Medulla oblongata (tissue), 1 donor: Measurements from ENCODE around the gene DECR2.
"Not testable (repeated sequence)": the region's sequence is repeated elsewhere in the genome, so short reads cannot be mapped to it uniquely, and the experiment has no call there.

ENCODE experiments used
- DNase-seq: peaks from one replicate; pipeline ENCODE4 v3.0.0-alpha.2; 2015; ENCODE audit errors: extremely low spot score

Gene DECR2

DNA sequence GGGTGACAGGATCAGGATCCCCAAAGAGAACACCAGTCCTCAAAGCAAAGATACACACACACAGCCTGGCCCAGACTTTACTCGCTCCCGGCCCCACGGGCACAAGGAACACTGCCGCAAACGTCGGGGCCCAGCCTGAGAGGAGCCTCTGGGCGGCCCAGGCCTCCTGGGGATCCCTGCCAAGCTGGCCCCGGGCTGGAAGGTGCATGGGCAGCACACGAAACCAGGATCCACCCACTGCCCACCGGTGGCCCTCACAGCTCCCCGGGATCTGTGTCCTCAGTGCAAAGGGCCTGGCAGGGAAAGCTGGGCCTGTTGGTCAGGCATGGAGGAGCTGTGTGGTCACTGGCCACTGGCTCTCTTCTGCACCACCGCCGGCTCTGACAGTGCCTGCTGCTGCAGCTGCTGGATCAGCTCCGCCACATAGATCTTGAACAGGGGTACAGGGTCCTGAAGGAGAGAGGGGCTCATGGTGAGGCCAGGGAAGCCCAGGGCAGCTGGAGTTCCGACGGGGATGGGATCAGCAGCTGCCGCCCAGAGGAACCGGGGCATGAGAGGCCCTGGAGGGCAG is 34.3 kb upstream of the DECR2 start:
- no peak for DNase-seq

DNA sequence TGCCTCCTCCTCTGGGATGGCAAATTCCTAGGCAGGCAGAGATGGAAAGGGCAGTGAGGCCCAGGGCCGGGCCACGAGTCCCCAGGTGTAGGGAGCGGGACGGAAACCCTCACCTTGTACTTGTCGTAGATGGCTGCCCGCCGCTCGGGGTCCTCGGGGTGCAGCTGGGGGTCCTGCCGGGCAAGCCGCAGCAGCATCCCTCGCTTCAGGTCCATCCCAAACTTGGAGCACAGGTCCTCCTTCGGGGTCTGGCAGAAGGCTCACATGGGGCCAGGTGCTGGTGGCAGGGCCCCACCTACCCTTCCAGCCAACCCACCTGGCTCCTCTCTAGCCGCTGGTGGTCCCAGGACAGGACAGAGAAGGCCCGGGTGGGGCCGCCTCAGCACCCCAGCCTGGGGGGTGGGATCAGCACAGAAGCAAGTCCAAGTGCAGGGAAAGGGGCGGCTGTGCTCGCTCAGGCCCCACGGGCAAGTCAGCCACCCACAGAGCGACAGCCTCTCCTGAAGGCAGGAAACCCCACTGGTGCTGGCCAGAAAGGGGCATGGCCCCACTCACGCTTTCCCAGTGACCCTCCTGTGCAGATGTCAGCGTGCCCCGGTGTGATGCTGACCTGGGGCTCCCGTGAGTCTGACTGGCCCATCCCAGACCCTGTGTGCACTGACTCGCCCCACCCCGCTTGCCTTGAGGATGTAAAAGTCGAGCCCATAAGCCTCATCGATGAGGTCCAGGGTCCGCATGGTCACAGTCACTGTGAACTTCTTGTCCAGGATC is 33.1 kb upstream of the DECR2 start:
- DNase-seq, result no peak

DNA sequence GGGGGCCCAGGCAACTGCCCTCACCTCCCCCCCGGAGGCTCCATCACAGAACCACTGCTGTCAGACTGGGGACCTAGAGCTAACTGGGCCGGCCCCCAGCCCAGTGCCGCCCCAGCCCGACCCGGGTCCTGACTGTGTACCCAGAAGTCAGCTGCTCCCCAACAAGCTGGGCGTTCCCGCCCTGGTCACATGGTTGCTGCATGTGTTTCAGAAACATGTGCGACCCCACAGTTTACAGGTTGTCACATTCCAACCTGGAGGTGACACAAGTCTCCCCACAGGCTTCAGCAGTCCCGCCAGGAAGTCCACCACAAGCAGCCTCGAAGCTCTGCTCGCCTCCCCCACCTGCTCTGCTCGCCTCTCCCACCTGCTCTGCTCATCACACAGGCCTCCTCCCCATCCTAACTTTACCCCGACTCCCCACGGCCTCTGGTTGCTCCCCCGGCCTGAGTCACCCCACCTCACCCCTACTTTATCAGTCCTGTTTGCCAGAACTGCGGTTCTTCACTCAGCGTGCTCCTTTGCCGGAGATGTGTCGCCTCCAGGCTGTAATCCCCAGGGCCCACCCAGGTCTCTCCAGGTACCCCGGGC is 32.3 kb upstream of the DECR2 start:
- no peak for DNase-seq

DNA sequence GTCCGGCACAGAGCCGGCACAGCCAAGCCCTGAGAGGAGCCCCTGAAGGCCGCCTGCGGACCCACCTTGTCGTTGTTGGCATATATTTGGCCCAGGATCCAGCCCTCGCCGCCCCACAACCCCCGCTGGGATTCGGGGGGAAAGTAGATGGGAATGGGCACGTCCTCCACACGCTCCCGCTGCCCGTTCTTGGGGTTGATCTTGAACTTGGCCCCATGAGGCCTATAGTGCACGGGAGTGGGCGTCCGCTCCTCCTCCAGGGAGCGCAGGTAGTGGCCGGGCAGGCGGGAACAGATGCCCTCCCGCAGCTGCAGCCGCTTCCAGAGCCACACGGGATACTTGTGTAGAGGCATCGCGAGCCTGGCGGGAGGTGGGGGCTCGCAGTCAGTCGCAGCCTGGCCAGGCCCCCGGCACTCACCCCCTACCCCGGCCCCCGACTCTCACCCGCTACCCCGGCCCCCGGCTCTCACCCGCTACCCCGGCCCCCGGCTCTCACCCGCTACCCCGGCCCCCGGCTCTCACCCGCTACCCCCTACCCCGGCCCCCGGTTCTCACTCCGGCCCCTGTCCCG is 31.7 kb upstream of the DECR2 start:
- no peak for DNase-seq

DNA sequence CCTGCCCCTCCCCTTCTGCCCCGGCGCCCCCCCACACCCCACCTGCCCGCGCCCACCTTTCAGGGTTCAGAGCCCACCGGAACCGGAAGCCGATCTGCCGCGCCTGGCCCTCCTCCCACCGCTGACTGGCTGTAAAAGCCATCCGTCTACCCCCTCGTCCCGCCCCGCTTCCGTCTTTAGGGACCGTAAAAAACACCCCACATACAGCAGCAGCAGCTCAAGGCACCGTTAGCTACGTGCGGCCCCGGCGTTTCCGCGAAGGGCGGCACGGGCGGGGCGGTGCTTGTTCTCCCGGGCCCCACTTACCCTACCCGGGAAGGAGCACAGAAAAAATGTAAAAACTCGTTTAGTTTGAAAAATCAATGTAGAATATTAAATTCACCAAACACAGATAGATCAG is 31.2 kb upstream of the DECR2 start, which contains the start of gene MRPL28:
Gene MRPL28, minus strand, starts transcription at position 96 of the 400 bp plus-strand sequence. CDS start 320 bp downstream, outside the sequence.
- DNase-seq, result peak; percentile 97

DNA sequence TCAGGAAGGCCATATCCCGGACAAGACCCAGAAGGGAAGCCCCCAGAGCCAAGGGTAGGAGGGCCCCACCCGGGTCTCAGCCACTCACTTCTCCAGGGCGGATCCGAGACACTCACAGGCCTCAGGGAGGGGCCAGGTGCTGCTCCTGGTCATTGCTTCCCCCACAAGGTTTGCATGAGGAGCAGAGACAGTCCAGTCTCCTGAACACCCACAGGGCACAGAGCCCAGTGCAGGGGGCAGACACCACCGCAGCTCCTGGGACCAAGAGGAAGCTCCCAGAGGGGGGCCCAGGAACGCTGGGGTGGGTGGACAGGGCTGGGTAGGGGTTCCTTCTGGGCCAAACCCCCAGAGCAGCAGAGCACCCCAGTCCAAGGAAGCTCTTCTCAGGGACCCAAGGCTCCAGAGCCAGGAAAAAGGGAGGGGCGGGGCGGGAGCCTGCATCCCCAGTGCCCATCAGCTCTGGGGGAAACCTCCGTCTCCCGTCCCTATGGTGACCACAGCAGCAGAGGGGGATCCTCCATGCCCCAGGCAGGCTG is 30.6 kb upstream of the DECR2 start:
- DNase-seq, result no peak

DNA sequence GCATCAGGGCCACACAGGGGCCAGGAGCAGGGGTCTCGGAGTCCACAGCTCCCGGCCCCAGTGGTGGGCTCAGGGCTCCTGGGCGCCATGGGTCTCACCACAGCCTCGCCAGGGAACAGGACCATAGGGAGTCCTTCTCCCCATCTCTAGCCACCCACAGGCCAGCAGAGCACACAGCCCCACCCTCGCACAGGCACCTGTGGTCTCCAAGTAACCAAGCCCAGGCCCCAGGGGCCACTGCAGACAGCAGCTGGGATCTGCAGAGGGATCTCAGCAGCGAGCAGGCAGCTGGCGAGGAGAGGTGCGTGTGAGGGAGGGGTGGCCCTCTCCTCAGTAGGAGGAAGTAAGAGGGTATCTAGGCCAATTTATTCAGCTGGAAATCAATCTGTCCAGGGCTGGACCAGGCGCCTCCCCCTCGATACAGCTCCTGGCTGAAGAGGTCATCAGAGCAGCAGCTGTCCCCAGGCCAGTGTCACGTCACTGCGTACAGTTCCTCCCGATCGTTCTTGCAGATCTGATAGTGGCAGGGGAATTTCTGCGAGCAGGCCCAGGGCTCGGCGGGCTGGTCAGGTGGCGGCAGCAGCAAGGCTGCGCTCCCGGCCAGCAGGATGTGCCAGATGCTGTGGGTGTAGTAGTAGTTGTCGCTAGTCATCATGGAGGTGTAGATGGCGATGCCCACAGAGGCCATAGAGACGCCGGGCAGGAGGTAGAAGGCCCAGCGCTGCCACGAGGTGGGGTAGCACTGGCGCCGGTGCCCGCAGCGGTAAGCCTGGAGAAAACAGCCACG is 30.0 kb upstream of the DECR2 start:
- DNase-seq, result no peak

DNA sequence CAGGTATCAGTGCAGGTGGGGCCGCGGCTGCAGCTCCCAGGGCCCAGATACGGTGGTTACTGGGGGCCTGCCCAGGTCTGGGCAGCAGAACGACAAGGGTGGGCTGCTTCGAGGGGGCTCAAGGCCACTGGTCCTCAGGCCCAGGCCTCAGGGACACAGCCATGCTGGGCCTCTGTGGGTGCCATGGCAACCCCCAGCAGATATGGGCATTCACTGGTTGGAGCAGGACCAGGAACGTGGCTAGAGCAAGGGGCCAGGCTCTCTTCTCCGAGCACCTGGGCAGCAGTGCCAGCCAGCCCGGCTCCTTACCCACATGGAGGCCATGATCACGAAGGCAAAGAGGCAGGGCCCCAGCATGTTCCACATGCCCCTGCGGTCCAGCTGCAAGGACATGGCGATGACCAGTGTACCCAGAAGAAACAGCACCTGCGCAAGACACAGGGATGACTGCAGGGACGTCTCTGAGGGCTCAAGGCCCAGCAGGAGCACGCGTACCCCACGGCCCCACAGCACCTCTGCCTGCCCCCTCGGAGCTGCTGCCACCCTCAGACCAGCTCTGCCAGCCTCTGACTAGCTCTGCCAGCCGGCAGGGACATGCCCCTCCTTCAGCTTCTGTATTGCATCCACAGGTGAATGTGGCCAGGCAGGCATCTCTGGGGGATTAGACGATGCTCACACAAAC is 29.2 kb upstream of the DECR2 start:
- DNase-seq, result no peak

DNA sequence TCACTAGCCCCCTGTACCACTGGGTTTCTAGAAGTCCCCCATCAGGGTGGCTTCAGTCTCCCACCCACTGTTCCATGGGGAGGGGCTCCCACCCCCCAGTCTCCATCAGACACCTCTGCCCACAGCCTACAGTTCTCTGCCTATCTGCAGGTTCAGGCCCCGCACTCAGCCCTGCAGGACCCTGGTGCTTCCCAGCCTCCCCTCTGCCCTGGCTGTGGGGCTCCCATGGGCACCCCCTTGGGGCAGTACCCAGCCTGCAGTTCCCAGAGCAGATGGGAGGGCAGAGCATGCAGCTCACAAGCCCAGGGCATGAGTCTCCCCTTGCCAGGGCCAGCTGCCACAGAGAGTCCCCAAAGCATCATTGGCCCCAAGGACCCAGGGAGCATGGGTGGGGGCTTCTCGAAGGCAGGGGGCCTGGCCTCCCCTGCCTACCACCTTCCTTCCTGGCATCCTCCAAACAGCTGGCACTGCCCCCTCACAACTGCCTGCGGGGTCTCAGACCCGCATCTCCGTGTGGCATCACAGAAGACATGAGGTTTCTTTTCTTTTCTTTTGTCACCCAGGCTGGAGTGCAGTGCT is 28.6 kb upstream of the DECR2 start:
- no peak for DNase-seq

DNA sequence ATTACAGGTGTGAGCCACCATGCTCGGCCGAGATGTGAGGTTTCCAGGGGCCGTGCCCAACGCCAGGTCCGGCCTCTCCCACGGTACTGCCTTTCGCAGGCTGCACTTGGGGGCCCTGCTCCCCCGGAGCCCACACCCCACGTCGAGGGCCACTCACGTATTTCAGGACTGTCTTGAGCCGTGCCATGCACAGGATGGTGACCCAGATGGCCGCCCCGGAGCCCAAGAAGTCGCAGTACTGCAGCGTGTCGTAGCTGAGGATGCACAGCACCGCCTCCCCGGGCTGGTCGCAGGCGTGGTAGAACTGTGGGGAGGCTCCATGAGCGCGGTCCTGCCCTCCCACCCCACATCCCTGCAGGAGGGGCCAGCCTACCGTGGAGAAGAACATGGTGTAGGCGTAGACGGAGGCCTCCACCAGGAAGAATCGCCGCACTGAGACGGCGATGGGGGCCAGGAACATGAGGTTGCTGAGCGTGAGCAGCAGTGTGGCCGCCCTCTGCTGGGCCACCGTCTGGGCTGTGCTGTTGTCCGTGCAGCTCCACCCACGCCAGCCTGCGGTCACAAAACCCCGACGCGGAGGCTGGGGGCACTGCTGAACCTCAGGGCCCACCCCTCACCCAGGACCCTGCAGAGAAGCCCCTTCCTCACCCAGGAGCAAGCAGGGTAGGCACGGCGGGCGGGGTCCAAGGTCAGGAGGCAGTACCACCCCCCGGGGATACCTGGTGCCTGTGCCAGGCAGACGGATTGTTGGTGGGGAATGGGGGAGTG is 27.7 kb upstream of the DECR2 start:
- DNase-seq, result no peak

DNA sequence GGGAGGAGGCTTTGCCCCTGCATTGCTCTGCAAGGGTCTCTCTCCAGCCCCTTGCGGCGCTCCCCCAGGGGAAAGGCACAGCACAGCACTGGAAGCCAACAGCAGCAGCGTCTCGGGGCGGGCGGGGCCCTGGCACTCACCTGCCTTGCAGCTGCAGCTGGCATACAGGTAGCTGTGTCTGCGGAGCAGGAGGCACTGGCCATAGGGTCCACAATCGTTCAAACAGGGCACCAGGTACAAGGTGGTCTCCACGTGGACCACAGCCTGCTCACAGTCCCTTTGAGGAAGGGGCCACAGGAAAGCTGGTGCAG is 27.1 kb upstream of the DECR2 start:
- no peak for DNase-seq

DNA sequence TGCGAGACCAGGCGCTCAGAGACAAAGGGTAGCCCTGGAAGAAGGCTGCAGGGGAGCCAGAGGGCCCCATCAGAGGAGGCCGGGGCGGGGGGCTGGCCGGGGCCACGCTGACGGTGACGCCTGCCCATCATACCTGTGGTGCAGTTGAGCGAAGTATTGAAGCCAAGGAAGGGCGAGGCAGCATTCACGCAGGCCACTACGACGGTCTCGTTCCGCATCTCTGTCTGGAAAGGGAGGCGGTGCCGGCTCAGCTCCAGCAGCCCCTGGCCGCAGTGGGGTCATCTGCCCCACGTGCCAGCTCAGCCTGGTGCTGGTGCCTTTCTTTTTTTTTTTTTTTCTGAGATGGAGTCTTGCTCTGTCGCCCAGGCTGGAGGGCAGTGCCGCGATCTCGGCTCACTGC is 26.5 kb upstream of the DECR2 start:
- DNase-seq, result no peak

DNA sequence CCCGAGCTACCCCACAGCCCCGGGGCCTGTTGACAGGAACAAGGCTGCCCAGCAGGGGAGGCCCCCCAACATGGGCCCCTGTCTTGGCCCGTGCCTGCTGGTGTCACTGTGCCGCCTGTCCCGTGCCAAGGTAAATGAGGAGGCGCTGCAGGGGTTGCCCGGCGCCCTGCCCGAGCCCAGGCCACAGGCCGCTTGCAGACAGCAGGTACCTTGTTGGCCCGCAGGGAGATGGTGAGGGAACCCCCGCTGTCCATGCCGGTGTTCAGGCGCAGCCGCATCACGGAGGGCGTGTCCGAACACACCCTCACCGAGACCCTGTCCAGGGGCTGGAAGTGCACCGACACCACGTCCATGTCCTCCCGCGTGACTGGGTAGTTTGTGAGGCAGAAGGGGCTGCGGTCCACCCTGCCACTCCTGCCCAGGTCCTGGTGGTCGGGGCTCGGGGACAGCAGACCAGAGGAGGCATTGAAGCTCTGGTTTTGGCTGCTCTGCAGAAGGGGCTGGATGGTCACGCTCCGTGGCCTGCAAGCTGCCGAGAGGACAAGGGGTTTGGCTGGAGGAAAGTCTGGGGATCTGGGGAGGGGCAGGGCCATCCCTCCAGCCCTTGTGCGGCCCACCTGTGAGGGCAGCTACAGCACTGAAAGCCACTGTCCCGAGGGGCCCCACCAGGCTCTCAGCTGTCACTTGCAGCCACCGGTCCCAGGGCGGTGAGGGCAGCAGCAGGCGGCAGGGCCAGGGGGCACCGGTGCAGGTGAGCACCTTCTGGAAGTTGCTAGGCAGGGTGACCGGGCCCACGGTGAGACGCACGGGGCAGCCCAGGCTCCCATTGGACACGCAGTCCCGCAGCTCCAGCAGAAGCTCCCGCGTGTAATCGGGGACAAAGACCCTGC is 25.5 kb upstream of the DECR2 start:
- no peak for DNase-seq

DNA sequence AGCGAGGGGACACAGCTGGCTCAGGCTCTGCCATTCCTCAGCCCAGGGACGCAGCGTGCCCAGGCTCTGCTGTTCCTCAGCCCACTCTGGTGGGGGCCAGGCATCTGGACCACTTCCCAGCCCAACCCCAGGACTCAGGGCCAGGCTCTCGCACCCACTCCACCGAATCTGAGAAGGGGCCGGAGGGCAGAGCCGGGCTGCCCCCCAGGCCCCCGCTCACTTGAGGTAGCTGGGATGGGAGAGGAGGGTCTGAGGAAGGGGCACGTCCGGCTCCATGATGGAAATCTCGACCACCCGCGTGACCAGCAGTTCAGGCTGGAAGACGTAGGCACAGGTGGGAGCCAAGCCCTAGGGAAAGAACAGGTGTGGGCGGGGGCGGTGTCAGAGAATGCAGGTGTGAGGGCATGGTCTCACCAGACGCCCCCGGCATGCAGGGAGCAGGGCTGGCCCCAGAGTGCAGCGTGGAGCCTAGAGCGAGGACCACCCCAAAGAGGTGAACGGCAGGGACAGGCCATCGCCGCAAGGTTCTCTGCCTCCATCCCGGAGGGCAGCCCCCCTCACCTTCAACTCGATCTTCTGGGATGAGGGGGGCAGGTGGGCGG is 24.8 kb upstream of the DECR2 start:
- no peak for DNase-seq

DNA sequence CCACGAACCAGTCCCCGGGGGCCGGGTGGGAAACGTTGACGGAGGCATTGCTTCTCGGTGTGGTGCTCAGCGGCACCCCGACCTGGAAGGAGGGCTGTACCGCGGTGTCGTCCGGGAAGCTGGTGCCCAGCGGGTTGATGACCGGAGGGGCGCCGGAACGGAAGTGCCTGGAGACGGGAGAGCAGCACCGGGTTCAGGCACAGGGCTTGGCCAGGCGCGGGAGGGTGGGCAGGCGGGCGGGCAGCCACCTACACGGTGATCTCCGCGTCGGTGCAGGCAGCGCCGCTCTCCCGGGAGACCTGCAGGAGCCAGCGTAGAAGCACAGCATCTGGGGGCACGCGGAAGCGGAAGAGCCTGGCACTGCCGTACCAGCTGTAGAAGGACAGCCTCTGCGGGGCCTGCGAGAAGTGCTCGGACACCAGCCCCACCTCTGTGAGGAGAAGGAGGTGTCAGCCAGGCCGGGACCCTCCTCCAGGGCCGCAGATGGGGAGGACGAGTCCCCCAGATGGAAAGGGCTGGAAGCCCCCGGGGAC is 24.2 kb upstream of the DECR2 start:
- no peak for DNase-seq

DNA sequence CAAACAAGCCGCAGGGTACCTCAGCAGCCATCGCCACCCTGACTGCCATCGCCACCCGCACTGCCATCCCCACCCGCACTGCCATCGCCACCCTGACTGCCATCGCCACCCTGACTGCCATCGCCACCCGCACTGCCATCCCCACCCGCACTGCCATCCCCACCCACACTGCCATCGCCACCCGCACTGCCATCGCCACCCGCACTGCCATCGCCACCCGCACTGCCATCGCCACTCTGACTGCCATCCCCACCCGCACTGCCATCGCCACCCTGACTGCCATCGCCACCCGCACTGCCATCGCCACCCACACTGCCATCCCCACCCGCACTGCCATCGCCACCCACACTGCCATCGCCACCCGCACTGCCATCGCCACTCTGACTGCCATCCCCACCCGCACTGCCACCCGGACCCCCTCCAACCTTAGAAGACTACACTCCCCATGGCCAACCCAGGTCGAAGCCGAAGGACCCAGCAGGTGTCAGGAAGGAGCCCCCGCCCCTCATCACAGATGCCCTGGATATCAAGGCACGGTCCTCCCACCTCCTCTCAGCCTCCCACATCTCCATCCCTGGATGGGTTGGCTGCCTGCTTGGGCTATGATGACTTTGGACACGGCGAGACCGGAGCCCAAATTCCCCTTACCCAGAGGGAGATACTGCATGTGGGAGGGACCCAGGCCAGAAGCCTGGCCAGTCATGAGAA is 23.4 kb upstream of the DECR2 start:
- DNase-seq, result not testable (repeated sequence)

DNA sequence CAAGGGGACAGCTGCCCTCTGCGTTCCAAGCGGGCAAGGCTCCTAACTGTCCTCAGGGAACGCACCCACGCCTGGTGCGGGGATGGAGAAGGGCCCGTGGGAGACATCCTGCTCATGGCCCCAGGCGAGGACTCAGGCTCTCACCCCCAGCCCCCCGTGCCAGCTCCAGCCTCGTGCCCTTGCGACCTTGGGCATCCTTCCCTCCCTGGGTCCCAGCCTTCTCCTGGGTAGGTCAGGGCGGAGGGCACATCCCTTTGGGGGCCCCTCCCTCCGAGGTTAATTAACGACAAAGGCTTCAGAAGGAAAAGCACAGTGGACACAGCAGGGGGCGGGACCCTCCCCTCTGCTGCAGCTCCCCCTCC is 22.9 kb upstream of the DECR2 start:
- no peak for DNase-seq
